Small intestine (tissue), 7 donors: ENCODE results near the gene PRICKLE1. TPM values are rescaled to one million over a fixed set of nuclear protein-coding genes. Genes with fewer than 3 reads are reported as not detected.

Experiments used
- DNase-seq, 2 donors: peaks; one replicate each; pipeline versions ENCODE4 v3.0.0 to v3.0.0-alpha.2; 2013
- FAIRE-seq: peaks from 2 replicates; lab custom pipeline; 2012; peaks lifted over from hg19 to GRCh38; lab: Jason Lieb, UNC
- H3K27ac ChIP-seq, 3 donors: one replicate each; pipeline ENCODE4 v1.5.1; 2013; ENCODE audit warnings: low read length in 2 of 3, mild to moderate bottlenecking in 2 of 3, control low read depth in 1 of 3, inconsistent platforms in 1 of 3, low read depth in 1 of 3, moderate library complexity in 1 of 3
- H3K27me3 ChIP-seq, 3 donors: one replicate each; pipeline ENCODE4 v1.6.1; 2013; ENCODE audit warnings: low read length in 3 of 3, inconsistent platforms in 1 of 3; ENCODE audit not compliant: control insufficient read depth in 3 of 3, insufficient read depth in 3 of 3
- H3K36me3 ChIP-seq, 3 donors: one replicate each; pipeline ENCODE4 v1.6.1; 2013; ENCODE audit warnings: low read length in 3 of 3, inconsistent platforms in 1 of 3, low read depth in 1 of 3, mild to moderate bottlenecking in 1 of 3, moderate library complexity in 1 of 3; ENCODE audit not compliant: control insufficient read depth in 3 of 3, insufficient read depth in 2 of 3
- H3K4me1 ChIP-seq, 3 donors: one replicate each; pipeline ENCODE4 v1.6.1; 2013; ENCODE audit warnings: low read length in 2 of 3, inconsistent platforms in 1 of 3, low read depth in 1 of 3, mild to moderate bottlenecking in 1 of 3, moderate library complexity in 1 of 3; ENCODE audit not compliant: control insufficient read depth in 3 of 3, insufficient read depth in 2 of 3
- H3K4me3 ChIP-seq, 3 donors: one replicate each; pipeline ENCODE4 v1.5.1; 2013; ENCODE audit warnings: low read length in 3 of 3, control low read depth in 1 of 3, inconsistent platforms in 1 of 3, low read depth in 1 of 3, mild to moderate bottlenecking in 1 of 3, moderate library complexity in 1 of 3
- H3K9me3 ChIP-seq, 2 donors: one replicate each; pipeline ENCODE4 v1.6.1; 2013; ENCODE audit warnings: low read depth in 1 of 2, low read length in 1 of 2; ENCODE audit not compliant: control insufficient read depth in 2 of 2, insufficient read depth in 1 of 2
- WGBS, 3 donors: extraction: QIAGEN DNeasy Blood & Tissue Kit; methylation state at CpG; one replicate each; pipeline ENCODE4 v1.1.7; 2013; 5-methylcytosine and 5-hydroxymethylcytosine counted together
- polyA plus RNA-seq, 4 donors: library from polyadenylated mRNA; stranded (reverse) in 3 of 4; unstranded in 1 of 4; fragments of 200-250 nt in 3 of 4; fragments of 120-200 nt in 1 of 4; gene quantifications; one replicate each; pipeline versions ENCODE4 v1.2.1 to v1.2.3, GENCODE V29; 2013
- donor health status: healthy with polysubstance abuse.
- donor health status: control.
- donor health status: control.
- donor health status: Bipolar disorder and iron deficiency.
- donor health status: healthy.

The PRICKLE1 gene
- polyA plus RNA-seq, 4 donors, result 0.22 to 4.0 (median 0.82) TPM

DNA sequence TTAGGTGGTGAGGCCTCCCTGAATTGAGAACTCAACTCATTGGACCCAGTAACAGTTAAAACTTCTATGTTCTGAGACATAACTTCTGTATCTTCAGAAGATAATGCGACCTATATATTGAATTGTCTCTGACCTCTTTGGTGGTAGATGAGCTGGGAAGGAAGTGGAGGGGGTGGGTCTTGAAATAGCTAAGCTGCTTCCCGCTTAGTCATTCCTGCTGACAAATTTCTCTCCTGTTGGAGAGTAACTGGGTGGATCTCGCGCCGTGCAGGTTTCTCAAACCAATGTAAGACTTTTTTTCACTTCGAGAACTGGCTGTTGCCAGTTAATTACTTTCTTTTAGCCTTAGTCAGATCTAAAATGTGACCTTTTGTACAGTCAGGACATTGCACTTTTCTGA, 162.8 kb downstream of the PRICKLE1 start:
- no peak for FAIRE-seq
- Histone ChIP-seq H3K4me3 (no peak overlapping the region), H3K4me1 (no peaks in the 10 kb centered on the region), H3K36me3 (peaks cover 0 to 7% (median 0%) of the 10 kb centered on the region in 3 donors), H3K27me3 (no peaks in the 10 kb centered on the region), H3K27ac (no peak overlapping the region), H3K9me3 (no peaks in the 10 kb centered on the region)
- 77 to 86% (median 84%) methylated on average over 6 of the region's 6 CpGs for WGBS, 3 donors
- DNase-seq, result no peak

- FAIRE-seq, result no peak
- Histone ChIP-seq H3K4me3 (no peak overlapping the region), H3K36me3 (peaks cover 0 to 4% (median 0%) of the 10 kb centered on the region in 3 donors), H3K27ac (no peak overlapping the region), H3K27me3 (no peaks in the 10 kb centered on the region), H3K4me1 (no peaks in the 10 kb centered on the region), H3K9me3 (no peaks in the 10 kb centered on the region)
- 79 to 91% (median 80%) methylated on average over 1 of the region's 1 CpG for WGBS, 3 donors
- DNase-seq, result no peak
Measured at GRCh38 chr12:42422785-42423184, 166.8 kb downstream of the PRICKLE1 start.

DNA sequence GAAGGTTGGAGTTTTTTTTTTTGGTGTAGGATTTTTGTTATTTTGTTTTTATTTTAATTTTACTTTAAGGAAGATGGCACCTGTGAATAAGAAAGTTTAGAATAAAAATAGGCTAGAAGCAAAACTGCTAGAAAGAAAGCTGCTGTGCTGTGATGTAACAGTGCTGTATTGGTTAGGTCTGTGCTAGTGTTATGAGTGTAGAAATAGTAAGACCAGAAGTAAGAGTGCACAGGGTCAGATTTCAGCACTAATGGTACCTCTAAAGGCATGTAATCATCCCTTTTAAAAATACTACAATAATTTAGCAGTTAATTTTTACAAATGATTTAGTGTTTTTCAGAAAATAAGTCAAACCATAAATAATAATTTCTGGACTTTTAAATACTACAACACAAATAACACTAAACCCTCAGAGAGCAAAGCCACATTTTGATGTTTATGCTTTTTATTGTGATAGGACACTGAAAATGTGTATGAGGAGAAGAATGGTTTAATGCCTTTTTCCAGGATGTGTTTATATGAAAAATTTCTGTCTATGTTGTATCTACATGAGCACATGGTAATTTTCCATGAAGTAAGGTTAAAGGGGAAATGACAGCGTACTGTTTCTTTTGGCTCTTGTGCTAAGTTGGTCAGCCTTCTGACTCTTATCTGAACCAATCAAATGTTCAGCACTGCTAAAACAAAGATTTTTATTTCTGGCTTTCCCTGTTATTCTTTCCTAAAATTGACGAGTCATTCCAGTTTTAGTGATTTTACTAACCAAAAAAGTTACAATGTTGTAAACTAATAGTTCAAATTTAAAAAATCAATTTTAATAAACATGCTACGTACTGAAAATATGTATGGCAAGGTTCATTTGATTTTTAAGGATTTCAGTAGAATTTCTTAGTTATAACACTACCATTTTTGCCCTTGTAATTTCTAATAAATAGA, 167.4 kb downstream of the PRICKLE1 start:
- Histone ChIP-seq H3K4me1 (no peaks in the 10 kb centered on the region), H3K27ac (no peak overlapping the region), H3K4me3 (no peak overlapping the region), H3K9me3 (no peaks in the 10 kb centered on the region), H3K27me3 (no peaks in the 10 kb centered on the region), H3K36me3 (peaks cover 0 to 4% (median 0%) of the 10 kb centered on the region in 3 donors)
- FAIRE-seq (no peak), DNase-seq (no peak)
- 67 to 92% (median 85%) methylated on average over 3 of the region's 3 CpGs for WGBS, 3 donors

GRCh38 chr12:42420395-42420794, 169.2 kb downstream of the PRICKLE1 start:
- no peaks in the 10 kb centered on the region for H3K4me1 ChIP-seq
- FAIRE-seq (no peak), DNase-seq (no peak)
- no peaks in the 10 kb centered on the region for H3K27me3 ChIP-seq
- 88 to 100% (median 92%) methylated on average over 2 to 3 of the region's 3 CpGs for WGBS, 3 donors
- H3K4me3 ChIP-seq, result no peak overlapping the region
- H3K36me3 ChIP-seq, result peaks cover 0 to 6% (median 0%) of the 10 kb centered on the region in 3 donors
- H3K27ac ChIP-seq, result no peak overlapping the region
- H3K9me3 ChIP-seq, result no peaks in the 10 kb centered on the region

DNA sequence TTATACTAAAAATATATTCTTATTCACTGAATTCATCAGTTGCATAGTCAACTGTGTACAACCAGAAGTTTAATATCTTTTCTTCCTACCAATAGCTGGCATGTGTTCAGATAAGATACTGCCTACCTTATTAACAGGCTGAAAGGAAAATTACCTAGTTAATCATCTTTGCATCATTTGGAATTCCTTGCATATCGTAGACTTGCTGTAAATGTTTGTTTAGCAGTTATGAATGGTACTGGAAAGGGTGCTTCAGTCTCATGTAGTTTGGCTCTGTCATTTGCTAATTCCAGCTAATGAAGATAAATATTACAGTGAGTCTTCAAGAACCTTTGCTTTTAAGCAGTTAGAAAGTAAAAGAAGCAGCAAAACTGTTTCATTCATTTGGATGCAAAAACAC, 179.2 kb downstream of the PRICKLE1 start:
- FAIRE-seq (no peak), DNase-seq (no peak)
- H3K27me3 ChIP-seq, result no peaks in the 10 kb centered on the region
- no peaks in the 10 kb centered on the region for H3K9me3 ChIP-seq
- H3K27ac ChIP-seq, result no peak overlapping the region
- peaks cover 0 to 11% (median 0%) of the 10 kb centered on the region in 3 donors for H3K36me3 ChIP-seq
- 19 to 50% (median 32%) methylated on average over 1 of the region's 1 CpG for WGBS, 3 donors
- H3K4me1 ChIP-seq, result peaks cover 0 to 3% (median 0%) of the 10 kb centered on the region in 3 donors
- no peak overlapping the region for H3K4me3 ChIP-seq

- FAIRE-seq (no peak), DNase-seq (no peak)
- 67 to 91% (median 78%) methylated on average over 2 of the region's 2 CpGs for WGBS, 3 donors
- no peak overlapping the region for H3K4me3 ChIP-seq
- no peak overlapping the region for H3K27ac ChIP-seq
- no peaks in the 10 kb centered on the region for H3K9me3 ChIP-seq
- peaks cover 0 to 9% (median 0%) of the 10 kb centered on the region in 3 donors for H3K36me3 ChIP-seq
- no peaks in the 10 kb centered on the region for H3K27me3 ChIP-seq
- peaks cover 0 to 3% (median 0%) of the 10 kb centered on the region in 3 donors for H3K4me1 ChIP-seq
Measured at GRCh38 chr12:42409471-42409870, 180.1 kb downstream of the PRICKLE1 start.

- no peaks in the 10 kb centered on the region for H3K9me3 ChIP-seq
- H3K27me3 ChIP-seq, result no peaks in the 10 kb centered on the region
- no peak overlapping the region for H3K27ac ChIP-seq
- FAIRE-seq, result no peak
- H3K4me1 ChIP-seq, result peaks cover 0 to 3% (median 0%) of the 10 kb centered on the region in 3 donors
- peaks cover 0 to 5% (median 0%) of the 10 kb centered on the region in 3 donors for H3K36me3 ChIP-seq
- no peak for DNase-seq
- 96 to 98% (median 97%) methylated on average over 1 of the region's 1 CpG for WGBS, 3 donors
- H3K4me3 ChIP-seq, result no peak overlapping the region
Measured at GRCh38 chr12:42407306-42407705, 182.2 kb downstream of the PRICKLE1 start.
